ENCODE results near the gene BEND6. TPM values are rescaled to one million over a fixed set of nuclear protein-coding genes. Genes with fewer than 3 reads are reported as not detected.
A peak's percentile ranks its signal among the peaks of the same experiment; 100 is the strongest.

Gene BEND6
- total and polyA plus RNA-seq, 2 of the 13 experiments (the other 11 are each of a cell fraction or from before 2014, with no cell fraction given) = 0.20 to 0.21 TPM

DNA sequence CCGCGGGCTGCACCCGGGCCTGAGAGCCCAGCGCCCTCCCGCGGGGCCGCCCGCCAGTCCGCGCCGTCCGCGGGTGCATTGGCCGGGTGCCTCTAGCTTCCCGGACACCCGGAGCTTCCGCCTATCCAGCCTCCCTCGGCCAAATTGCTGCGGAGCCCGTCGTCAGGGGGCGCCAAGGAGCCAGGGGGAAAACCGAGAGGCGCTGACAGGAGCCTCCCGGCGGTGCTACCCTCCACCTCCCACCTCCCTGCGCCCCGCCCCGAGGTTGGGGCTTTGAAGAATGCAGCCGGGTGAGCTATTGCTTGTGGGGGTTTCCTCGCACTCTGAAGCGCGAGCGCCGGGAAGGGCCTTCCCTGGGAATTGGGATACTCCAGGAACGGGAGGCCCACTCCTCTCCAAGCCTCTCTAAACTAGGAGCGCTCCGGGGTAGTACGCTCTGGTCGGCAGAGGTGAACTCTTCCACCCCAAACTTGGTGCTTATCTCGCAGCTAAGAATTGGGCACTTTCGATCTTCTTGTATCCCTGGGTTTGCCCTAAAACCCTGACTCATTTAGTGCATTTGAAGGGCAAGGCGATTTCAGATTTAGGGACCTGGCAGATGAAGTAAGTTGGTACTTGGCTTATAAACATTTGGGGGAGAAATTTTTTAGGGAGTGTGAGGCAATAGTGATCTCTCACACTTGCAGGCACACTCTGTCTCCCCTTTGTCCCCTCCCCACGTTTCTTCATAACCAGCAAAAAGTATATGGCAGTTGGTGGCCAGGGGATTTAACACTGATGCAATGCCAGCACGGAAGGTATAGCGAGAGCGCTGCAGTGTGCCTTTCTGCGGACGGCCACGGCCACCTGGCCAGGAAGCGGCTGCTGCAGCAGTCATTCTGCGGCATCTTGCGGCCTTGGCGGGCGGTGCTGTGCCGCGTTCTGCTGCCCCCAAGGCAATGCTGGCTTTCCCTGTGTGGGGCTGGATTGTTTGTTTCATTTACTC lies 556 bp downstream of the BEND6 start (continued):
- TF ChIP-seq, protein P1, sequence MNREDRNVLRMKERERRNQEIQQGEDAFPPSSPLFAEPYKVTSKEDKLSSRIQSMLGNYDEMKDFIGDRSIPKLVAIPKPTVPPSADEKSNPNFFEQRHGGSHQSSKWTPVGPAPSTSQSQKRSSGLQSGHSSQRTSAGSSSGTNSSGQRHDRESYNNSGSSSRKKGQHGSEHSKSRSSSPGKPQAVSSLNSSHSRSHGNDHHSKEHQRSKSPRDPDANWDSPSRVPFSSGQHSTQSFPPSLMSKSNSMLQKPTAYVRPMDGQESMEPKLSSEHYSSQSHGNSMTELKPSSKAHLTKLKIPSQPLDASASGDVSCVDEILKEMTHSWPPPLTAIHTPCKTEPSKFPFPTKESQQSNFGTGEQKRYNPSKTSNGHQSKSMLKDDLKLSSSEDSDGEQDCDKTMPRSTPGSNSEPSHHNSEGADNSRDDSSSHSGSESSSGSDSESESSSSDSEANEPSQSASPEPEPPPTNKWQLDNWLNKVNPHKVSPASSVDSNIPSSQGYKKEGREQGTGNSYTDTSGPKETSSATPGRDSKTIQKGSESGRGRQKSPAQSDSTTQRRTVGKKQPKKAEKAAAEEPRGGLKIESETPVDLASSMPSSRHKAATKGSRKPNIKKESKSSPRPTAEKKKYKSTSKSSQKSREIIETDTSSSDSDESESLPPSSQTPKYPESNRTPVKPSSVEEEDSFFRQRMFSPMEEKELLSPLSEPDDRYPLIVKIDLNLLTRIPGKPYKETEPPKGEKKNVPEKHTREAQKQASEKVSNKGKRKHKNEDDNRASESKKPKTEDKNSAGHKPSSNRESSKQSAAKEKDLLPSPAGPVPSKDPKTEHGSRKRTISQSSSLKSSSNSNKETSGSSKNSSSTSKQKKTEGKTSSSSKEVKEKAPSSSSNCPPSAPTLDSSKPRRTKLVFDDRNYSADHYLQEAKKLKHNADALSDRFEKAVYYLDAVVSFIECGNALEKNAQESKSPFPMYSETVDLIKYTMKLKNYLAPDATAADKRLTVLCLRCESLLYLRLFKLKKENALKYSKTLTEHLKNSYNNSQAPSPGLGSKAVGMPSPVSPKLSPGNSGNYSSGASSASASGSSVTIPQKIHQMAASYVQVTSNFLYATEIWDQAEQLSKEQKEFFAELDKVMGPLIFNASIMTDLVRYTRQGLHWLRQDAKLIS (CRISPR knock-in tag; IDR thresholded peaks at IDR 0.05) = no peak
- TF ChIP-seq ZNF251 (CRISPR knock-in tag; IDR thresholded peaks at IDR 0.05) (no peak), SOX5 (CRISPR knock-in tag; IDR thresholded peaks at IDR 0.05; ENCODE audit: borderline replicate concordance) (peak; percentile 25; the same call in 1 of the 2 replicates), HNRNPK (IDR thresholded peaks at IDR 0.05; ENCODE audit: low read depth, low read length, poor library complexity, severe bottlenecking) (no peak), NR3C1 (CRISPR knock-in tag; IDR thresholded peaks at IDR 0.05) (no peak), ZNF670 (CRISPR knock-in tag; IDR thresholded peaks at IDR 0.05; ENCODE audit: borderline replicate concordance) (no peak), ZNF543 (CRISPR knock-in tag; IDR thresholded peaks at IDR 0.05) (no peak), NR2F6 (IDR thresholded peaks at IDR 0.05) (no peak), NR2F6 (CRISPR knock-in tag; IDR thresholded peaks at IDR 0.05) (peak; percentile 26; the same call in 1 of the 2 replicates), ZIK1 (CRISPR knock-in tag; IDR thresholded peaks at IDR 0.05; ENCODE audit: borderline replicate concordance, low read depth) (no peak)
- TF ChIP-seq, protein P2, sequence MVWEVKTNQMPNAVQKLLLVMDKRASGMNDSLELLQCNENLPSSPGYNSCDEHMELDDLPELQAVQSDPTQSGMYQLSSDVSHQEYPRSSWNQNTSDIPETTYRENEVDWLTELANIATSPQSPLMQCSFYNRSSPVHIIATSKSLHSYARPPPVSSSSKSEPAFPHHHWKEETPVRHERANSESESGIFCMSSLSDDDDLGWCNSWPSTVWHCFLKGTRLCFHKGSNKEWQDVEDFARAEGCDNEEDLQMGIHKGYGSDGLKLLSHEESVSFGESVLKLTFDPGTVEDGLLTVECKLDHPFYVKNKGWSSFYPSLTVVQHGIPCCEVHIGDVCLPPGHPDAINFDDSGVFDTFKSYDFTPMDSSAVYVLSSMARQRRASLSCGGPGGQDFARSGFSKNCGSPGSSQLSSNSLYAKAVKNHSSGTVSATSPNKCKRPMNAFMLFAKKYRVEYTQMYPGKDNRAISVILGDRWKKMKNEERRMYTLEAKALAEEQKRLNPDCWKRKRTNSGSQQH (CRISPR knock-in tag; IDR thresholded peaks at IDR 0.05; ENCODE audit: low read depth) = no peak
- TF ChIP-seq, protein P3, sequence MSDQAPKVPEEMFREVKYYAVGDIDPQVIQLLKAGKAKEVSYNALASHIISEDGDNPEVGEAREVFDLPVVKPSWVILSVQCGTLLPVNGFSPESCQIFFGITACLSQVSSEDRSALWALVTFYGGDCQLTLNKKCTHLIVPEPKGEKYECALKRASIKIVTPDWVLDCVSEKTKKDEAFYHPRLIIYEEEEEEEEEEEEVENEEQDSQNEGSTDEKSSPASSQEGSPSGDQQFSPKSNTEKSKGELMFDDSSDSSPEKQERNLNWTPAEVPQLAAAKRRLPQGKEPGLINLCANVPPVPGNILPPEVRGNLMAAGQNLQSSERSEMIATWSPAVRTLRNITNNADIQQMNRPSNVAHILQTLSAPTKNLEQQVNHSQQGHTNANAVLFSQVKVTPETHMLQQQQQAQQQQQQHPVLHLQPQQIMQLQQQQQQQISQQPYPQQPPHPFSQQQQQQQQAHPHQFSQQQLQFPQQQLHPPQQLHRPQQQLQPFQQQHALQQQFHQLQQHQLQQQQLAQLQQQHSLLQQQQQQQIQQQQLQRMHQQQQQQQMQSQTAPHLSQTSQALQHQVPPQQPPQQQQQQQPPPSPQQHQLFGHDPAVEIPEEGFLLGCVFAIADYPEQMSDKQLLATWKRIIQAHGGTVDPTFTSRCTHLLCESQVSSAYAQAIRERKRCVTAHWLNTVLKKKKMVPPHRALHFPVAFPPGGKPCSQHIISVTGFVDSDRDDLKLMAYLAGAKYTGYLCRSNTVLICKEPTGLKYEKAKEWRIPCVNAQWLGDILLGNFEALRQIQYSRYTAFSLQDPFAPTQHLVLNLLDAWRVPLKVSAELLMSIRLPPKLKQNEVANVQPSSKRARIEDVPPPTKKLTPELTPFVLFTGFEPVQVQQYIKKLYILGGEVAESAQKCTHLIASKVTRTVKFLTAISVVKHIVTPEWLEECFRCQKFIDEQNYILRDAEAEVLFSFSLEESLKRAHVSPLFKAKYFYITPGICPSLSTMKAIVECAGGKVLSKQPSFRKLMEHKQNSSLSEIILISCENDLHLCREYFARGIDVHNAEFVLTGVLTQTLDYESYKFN (CRISPR knock-in tag; conservative IDR thresholded peaks at IDR 0.05) = 0 out of 2 replicates have a peak, but pooled peaks have one; percentile 21
- TF ChIP-seq, protein P4, sequence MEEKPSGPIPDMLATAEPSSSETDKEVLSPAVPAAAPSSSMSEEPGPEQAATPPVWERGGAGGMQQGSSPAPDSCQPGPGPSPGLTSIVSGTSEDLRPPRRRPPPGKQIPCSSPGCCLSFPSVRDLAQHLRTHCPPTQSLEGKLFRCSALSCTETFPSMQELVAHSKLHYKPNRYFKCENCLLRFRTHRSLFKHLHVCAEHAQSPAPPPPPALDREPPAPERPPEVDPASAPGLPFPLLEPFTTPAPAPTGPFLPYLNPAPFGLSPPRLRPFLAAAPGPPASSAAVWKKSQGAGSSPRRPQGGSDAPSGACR (CRISPR knock-in tag; IDR thresholded peaks at IDR 0.05) = peak; percentile 66; the same call in 1 of the 2 replicates
- TF ChIP-seq, protein P5, sequence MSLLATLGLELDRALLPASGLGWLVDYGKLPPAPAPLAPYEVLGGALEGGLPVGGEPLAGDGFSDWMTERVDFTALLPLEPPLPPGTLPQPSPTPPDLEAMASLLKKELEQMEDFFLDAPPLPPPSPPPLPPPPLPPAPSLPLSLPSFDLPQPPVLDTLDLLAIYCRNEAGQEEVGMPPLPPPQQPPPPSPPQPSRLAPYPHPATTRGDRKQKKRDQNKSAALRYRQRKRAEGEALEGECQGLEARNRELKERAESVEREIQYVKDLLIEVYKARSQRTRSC (CRISPR knock-in tag; IDR thresholded peaks at IDR 0.05; ENCODE audit: low read depth) = no peak
